Measurements from ENCODE around the gene CELSR2. TPM values are rescaled to one million over a fixed set of nuclear protein-coding genes. Genes with fewer than 3 reads are reported as not detected.
"Not testable (repeated sequence)": the region's sequence is repeated elsewhere in the genome, so short reads cannot be mapped to it uniquely, and the experiment has no call there.

CELSR2 gene
- total and polyA plus RNA-seq, 12 donors: 0.93 to 10.6 (median 6.2) TPM

DNA sequence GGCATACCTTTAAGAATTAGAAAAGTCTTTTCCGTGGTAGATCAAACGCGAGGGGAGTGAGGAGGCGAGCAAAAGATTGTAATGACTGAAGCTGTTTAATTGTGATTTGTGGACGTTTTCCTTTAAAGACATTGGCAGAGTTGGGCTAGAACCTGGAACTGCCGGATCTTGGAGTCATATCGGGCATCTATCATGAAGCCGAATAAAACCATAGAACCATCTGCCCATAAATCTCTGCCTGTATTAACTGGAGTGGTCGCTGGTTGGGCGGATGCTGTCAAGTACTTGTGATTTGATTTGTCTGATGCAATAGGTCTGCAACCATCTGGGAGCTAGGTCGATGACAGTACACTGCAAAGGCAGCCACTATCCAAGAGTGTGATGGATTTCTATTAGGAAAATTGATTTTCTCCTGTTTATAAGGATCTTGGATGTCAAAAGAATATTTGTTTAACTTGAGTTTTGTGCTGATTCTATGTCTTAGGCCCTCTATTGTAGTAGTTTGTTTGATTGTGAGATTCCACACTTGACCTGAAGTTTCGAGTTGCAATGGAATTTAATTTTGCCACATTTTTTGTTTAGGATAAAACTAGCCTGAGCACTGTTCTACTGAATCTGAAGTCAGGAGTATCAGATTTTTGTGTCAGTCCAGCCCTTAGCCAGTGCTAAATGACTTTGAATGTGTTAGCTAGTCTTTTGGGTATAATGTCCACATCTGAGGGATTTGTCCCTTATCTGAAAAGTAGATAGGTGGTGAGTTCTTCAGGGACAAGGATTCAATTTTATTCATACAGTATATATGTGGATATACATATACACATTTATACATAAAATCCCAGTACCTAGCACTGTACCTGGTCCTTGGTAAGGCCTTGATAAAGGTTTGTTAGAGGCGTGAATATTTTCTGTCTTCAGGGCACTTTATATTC is 34.4 kb upstream of the CELSR2 start:
- peak overlapping the region; percentile 62 to 90 (median 85) for H3K4me3 ChIP-seq
- intact Hi-C loops (cut with DNase I): loop anchor here in 1 of 10 donors (5.0 kb wide), 1 partner anchor 113 kb away; no protein-coding TSS in a partner anchor
- no peaks in the 10 kb centered on the region for H3K27me3 ChIP-seq
- H3K36me3 ChIP-seq: peaks cover 0 to 9% (median 0%) of the 10 kb centered on the region in 9 donors
- peak overlapping the region; percentile 24 to 92 (median 86) for H3K27ac ChIP-seq
- DNase-seq (peak in 1 of 2 donors; percentile 27), ATAC-seq (peak in 7 of 8 donors; percentile 31 to 73 (median 61))
- 10 to 13% methylated on average over 13 of the region's 13 CpGs for WGBS, 2 donors
- H3K9me3 ChIP-seq: no peaks in the 10 kb centered on the region
- TF ChIP-seq, protein P1, sequence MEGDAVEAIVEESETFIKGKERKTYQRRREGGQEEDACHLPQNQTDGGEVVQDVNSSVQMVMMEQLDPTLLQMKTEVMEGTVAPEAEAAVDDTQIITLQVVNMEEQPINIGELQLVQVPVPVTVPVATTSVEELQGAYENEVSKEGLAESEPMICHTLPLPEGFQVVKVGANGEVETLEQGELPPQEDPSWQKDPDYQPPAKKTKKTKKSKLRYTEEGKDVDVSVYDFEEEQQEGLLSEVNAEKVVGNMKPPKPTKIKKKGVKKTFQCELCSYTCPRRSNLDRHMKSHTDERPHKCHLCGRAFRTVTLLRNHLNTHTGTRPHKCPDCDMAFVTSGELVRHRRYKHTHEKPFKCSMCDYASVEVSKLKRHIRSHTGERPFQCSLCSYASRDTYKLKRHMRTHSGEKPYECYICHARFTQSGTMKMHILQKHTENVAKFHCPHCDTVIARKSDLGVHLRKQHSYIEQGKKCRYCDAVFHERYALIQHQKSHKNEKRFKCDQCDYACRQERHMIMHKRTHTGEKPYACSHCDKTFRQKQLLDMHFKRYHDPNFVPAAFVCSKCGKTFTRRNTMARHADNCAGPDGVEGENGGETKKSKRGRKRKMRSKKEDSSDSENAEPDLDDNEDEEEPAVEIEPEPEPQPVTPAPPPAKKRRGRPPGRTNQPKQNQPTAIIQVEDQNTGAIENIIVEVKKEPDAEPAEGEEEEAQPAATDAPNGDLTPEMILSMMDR (IDR thresholded peaks at IDR 0.05): no peak
- H3K4me1 ChIP-seq: peaks cover 8 to 43% (median 31%) of the 10 kb centered on the region in 9 donors

- Histone ChIP-seq H3K36me3 (peaks cover 0 to 18% (median 0%) of the 10 kb centered on the region in 9 donors), H3K4me3 (no peak overlapping the region), H3K4me1 (peaks cover 8 to 43% (median 31%) of the 10 kb centered on the region in 9 donors), H3K27ac (peak overlapping the region in 1 of 10 donors; percentile 5), H3K9me3 (no peaks in the 10 kb centered on the region), H3K27me3 (no peaks in the 10 kb centered on the region)
- DNase-seq: no peak
- TF ChIP-seq, protein P1 (IDR thresholded peaks at IDR 0.05): no peak
- intact Hi-C loops (cut with DNase I): no loop called here
- 96 to 98% methylated on average over 4 of the region's 4 CpGs for WGBS, 2 donors
- ATAC-seq: no peak
Measured at GRCh38 chr1:109216662-109217061, 32.7 kb upstream of the CELSR2 start.

DNA sequence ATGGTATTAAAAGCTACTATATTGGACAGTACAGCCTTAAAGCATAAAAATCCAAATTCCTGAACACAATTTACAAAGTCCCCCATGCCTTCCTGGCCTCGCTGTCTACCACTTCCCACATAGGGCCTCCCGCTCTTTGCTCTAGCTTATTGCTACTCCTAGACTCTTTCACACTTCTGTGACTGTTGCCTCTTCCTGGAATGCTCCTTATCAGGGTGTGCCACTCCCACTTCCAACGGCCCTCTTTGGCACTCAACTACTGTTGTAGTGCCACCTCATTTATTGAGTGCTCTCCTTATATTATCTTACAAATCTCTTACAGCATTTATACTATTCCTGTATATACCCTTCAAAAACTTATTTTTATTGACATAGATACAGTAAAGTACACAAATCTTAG is 30.8 kb upstream of the CELSR2 start:
- TF ChIP-seq, protein P1 (IDR thresholded peaks at IDR 0.05): no peak
- H3K36me3 ChIP-seq: peaks cover 0 to 31% (median 0%) of the 10 kb centered on the region in 9 donors
- H3K27me3 ChIP-seq: no peaks in the 10 kb centered on the region
- H3K27ac ChIP-seq: peak overlapping the region in 1 of 10 donors; percentile 1
- DNase-seq: no peak
- no peak for ATAC-seq
- H3K4me3 ChIP-seq: no peak overlapping the region
- WGBS, 2 donors: 56 to 63% methylated on average over 3 of the region's 3 CpGs
- intact Hi-C loops (cut with DNase I): no loop called here
- H3K4me1 ChIP-seq: peaks cover 8 to 39% (median 29%) of the 10 kb centered on the region in 9 donors
- H3K9me3 ChIP-seq: no peaks in the 10 kb centered on the region

- DNase-seq; intact Hi-C loops (cut with DNase I); ATAC-seq; H3K9me3 ChIP-seq; H3K27me3 ChIP-seq; H3K4me3 ChIP-seq; H3K27ac ChIP-seq: not testable (repeated sequence)
- Histone ChIP-seq H3K36me3 (peaks cover 0 to 55% (median 0%) of the 10 kb centered on the region in 9 donors), H3K4me1 (peaks cover 0 to 23% (median 15%) of the 10 kb centered on the region in 9 donors)
- 94 to 97% methylated on average over 9 of the region's 9 CpGs for WGBS, 2 donors
Measured at GRCh38 chr1:109221201-109221600, 28.1 kb upstream of the CELSR2 start.
